Small intestine (tissue), 7 donors: ENCODE measurements around the gene MTMR2. TPM values are rescaled to one million over a fixed set of nuclear protein-coding genes. Genes with fewer than 3 reads are reported as not detected.

Source experiments
- DNase-seq, 2 donors: peaks; one replicate each; pipeline versions ENCODE4 v3.0.0 to v3.0.0-alpha.2; 2013
- FAIRE-seq: peaks from 2 replicates; lab custom pipeline; 2012; peaks lifted over from hg19 to GRCh38; lab: Jason Lieb, UNC
- H3K27ac ChIP-seq, 3 donors: one replicate each; pipeline ENCODE4 v1.5.1; 2013; ENCODE audit warnings: low read length in 2 of 3, mild to moderate bottlenecking in 2 of 3, control low read depth in 1 of 3, inconsistent platforms in 1 of 3, low read depth in 1 of 3, moderate library complexity in 1 of 3
- H3K27me3 ChIP-seq, 3 donors: one replicate each; pipeline ENCODE4 v1.6.1; 2013; ENCODE audit warnings: low read length in 3 of 3, inconsistent platforms in 1 of 3; ENCODE audit not compliant: control insufficient read depth in 3 of 3, insufficient read depth in 3 of 3
- H3K36me3 ChIP-seq, 3 donors: one replicate each; pipeline ENCODE4 v1.6.1; 2013; ENCODE audit warnings: low read length in 3 of 3, inconsistent platforms in 1 of 3, low read depth in 1 of 3, mild to moderate bottlenecking in 1 of 3, moderate library complexity in 1 of 3; ENCODE audit not compliant: control insufficient read depth in 3 of 3, insufficient read depth in 2 of 3
- H3K4me1 ChIP-seq, 3 donors: one replicate each; pipeline ENCODE4 v1.6.1; 2013; ENCODE audit warnings: low read length in 2 of 3, inconsistent platforms in 1 of 3, low read depth in 1 of 3, mild to moderate bottlenecking in 1 of 3, moderate library complexity in 1 of 3; ENCODE audit not compliant: control insufficient read depth in 3 of 3, insufficient read depth in 2 of 3
- H3K4me3 ChIP-seq, 3 donors: one replicate each; pipeline ENCODE4 v1.5.1; 2013; ENCODE audit warnings: low read length in 3 of 3, control low read depth in 1 of 3, inconsistent platforms in 1 of 3, low read depth in 1 of 3, mild to moderate bottlenecking in 1 of 3, moderate library complexity in 1 of 3
- H3K9me3 ChIP-seq, 2 donors: one replicate each; pipeline ENCODE4 v1.6.1; 2013; ENCODE audit warnings: low read depth in 1 of 2, low read length in 1 of 2; ENCODE audit not compliant: control insufficient read depth in 2 of 2, insufficient read depth in 1 of 2
- WGBS, 3 donors: extraction: QIAGEN DNeasy Blood & Tissue Kit; methylation state at CpG; one replicate each; pipeline ENCODE4 v1.1.7; 2013; 5-methylcytosine and 5-hydroxymethylcytosine counted together
- polyA plus RNA-seq, 4 donors: library from polyadenylated mRNA; stranded (reverse) in 3 of 4; unstranded in 1 of 4; fragments of 200-250 nt in 3 of 4; fragments of 120-200 nt in 1 of 4; gene quantifications; one replicate each; pipeline versions ENCODE4 v1.2.1 to v1.2.3, GENCODE V29; 2013
- donor health status: healthy with polysubstance abuse.
- donor health status: control.
- donor health status: control.
- donor health status: Bipolar disorder and iron deficiency.
- donor health status: healthy.

The MTMR2 gene
- polyA plus RNA-seq, 4 donors: 4.7 to 26.8 (median 9.9) TPM

DNA sequence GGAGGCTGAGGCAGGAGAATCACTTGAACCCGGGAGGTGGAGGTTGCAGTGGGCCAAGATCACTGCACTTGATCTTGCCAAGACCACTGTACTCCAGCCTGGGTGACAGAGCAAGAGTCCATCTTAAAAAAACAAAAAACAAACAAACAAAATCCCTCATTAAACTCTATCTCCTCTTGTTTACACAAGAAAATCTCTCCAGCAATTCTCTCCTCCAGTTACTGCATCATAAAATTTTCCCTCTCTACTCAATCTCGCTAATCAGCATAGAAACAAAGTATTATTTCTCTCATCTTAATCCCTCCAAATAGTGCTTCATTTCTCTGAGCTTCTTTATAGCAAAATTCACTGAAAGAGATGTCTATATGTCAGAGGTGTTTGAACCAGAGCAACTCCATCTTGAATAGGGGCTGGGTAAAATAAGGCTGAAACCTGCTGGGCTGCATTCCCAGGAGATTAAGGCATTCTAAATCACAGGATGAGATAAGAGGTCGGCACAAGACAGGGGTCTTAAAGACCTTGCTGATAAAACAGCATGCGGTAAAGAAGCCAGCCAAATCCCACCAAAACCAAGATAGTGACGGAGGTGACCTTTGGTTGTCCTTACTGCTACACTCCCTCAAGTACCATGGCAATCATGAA, 19.8 kb downstream of the MTMR2 start:
- Histone ChIP-seq H3K27ac (no peak overlapping the region), H3K4me3 (no peak overlapping the region), H3K9me3 (no peaks in the 10 kb centered on the region), H3K27me3 (no peaks in the 10 kb centered on the region), H3K4me1 (peaks cover 0 to 7% (median 0%) of the 10 kb centered on the region in 3 donors), H3K36me3 (peaks cover 0 to 3% (median 0%) of the 10 kb centered on the region in 3 donors)
- 31 to 67% (median 60%) methylated on average over 5 of the region's 5 CpGs for WGBS, 3 donors
- peak in 1 of 2 donors; percentile 42 for DNase-seq
- FAIRE-seq: no peak

DNA sequence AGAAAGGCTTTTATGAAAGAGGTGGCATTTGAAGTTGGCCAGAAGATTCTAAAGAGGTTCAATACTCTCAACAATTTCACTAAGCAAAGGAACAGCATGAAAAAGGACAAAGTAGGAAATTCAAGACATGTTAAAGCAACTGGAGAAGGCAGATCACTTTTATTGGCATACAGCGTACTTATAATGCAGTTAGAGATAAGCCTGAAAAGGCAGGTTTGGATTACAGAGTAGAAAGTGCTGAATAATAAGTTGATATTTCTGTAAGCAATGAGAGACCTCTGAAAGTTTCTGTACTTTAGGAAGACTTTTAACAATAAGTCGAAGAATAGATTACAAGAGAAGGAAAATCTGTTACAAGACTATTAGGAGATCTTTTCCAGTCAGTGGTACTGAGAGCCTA, 25.1 kb downstream of the MTMR2 start:
- 26 to 63% (median 51%) methylated on average over 2 of the region's 2 CpGs for WGBS, 3 donors
- H3K27ac ChIP-seq: no peak overlapping the region
- H3K36me3 ChIP-seq: no peaks in the 10 kb centered on the region
- no peak overlapping the region for H3K4me3 ChIP-seq
- H3K9me3 ChIP-seq: no peaks in the 10 kb centered on the region
- DNase-seq (no peak), FAIRE-seq (no peak)
- H3K27me3 ChIP-seq: no peaks in the 10 kb centered on the region
- peaks cover 0 to 2% (median 0%) of the 10 kb centered on the region in 3 donors for H3K4me1 ChIP-seq

DNA sequence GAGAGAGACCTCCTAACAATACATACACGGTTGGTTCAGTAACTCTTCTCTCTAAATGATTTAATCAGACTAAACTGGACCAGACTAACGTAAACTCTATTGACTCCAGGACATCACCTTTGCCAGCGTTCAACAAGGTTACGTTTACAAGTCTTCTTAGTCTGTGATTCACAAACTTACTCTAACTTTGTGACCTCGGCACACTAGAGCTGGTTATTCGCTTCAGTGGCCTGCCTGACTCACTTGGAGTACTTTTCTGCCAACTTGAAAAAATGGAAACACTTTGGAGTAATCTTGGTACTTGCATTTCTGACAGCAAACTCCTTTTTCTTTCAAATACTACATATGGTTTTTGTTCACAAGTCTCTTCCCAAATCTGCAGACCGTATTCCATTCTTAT, 26.2 kb downstream of the MTMR2 start:
- 88 to 98% (median 91%) methylated on average over 7 of the region's 7 CpGs for WGBS, 3 donors
- Histone ChIP-seq H3K4me3 (no peak overlapping the region), H3K36me3 (no peaks in the 10 kb centered on the region), H3K27me3 (no peaks in the 10 kb centered on the region), H3K9me3 (no peaks in the 10 kb centered on the region), H3K4me1 (peaks cover 0 to 3% (median 3%) of the 10 kb centered on the region in 3 donors), H3K27ac (no peak overlapping the region)
- DNase-seq (no peak), FAIRE-seq (no peak)

DNA sequence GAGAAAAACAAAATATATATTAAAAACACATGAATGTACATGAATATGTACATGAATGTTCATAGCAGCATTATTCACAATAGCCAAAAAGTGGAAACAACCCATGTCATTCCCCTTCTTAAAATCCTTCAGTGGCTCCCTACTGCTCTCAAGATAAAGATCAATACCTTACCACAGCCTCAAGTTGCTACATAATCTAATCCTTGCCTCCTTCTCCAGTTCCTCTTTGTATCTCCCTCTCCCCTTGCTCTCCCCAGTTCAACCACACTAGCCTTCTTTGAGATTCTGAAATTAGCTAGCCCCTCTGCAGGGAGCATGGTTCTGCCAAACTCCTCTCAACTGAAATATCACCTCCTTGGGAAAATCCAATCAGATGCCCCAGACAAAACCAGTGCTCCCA, 28.1 kb downstream of the MTMR2 start:
- no peaks in the 10 kb centered on the region for H3K27me3 ChIP-seq
- no peaks in the 10 kb centered on the region for H3K36me3 ChIP-seq
- H3K27ac ChIP-seq: no peak overlapping the region
- DNase-seq (no peak), FAIRE-seq (no peak)
- no peaks in the 10 kb centered on the region for H3K9me3 ChIP-seq
- no peak overlapping the region for H3K4me3 ChIP-seq
- peaks cover 0 to 15% (median 6%) of the 10 kb centered on the region in 3 donors for H3K4me1 ChIP-seq

DNA sequence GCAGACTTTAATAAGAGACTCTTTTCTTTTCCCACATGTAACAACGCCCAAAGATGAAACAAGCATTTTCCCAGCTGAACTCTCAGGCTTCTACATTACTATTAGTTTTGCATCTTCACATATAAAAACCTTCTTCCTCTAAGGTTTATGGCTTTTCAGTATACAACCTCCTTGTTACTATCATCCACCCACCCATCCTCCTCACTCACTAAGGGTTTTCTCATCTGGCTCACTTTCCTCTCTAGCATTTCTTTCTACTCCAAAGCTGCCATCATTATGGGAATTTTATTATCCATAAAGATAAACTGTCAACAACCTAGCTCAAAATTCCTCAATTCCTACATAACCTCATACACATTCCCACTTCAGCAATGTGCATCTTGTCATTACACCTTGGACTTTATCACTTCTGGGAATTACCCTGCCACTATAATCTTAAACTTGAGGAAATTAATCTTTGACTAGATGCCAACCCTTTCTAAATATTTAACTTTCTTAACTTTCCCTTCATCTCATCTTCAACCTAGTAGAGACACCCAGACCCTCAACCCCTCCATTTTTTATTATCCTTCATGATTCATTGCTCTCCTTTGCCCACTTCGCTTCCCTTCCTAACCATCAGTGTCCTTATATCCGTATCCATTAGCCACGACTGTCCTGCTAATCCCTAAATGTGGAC, 30.9 kb downstream of the MTMR2 start:
- H3K4me3 ChIP-seq: no peak overlapping the region
- FAIRE-seq (no peak), DNase-seq (peak; percentile 45 to 62)
- no peaks in the 10 kb centered on the region for H3K9me3 ChIP-seq
- H3K36me3 ChIP-seq: no peaks in the 10 kb centered on the region
- H3K4me1 ChIP-seq: peaks cover 0 to 15% (median 6%) of the 10 kb centered on the region in 3 donors
- 23 to 65% (median 58%) methylated on average over 4 of the region's 4 CpGs for WGBS, 3 donors
- no peaks in the 10 kb centered on the region for H3K27me3 ChIP-seq
- no peak overlapping the region for H3K27ac ChIP-seq

DNA sequence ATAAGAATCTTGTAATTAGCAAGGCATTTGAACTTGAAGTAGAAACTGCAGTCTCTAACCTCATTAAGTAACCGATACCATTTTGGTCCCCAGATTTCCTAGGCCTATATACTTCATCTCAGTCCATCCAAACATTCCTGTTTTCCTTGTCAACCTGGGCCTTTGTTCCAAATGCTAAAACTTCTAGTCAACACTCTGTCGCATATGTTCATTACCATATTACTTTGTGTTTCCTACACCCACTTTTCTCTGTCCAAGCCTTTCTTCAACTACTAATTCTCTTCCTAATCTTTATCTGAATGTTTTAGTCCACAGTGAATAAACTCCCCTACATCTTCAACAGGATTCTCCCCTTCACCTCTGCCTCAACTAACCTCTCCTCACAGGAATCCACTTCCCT, 31.4 kb downstream of the MTMR2 start:
- FAIRE-seq: no peak
- H3K4me3 ChIP-seq: no peak overlapping the region
- H3K27me3 ChIP-seq: no peaks in the 10 kb centered on the region
- 89 to 96% (median 96%) methylated on average over 2 of the region's 2 CpGs for WGBS, 3 donors
- peaks cover 0 to 15% (median 6%) of the 10 kb centered on the region in 3 donors for H3K4me1 ChIP-seq
- H3K9me3 ChIP-seq: no peaks in the 10 kb centered on the region
- H3K36me3 ChIP-seq: peaks cover 0 to 1% (median 0%) of the 10 kb centered on the region in 3 donors
- peak in 1 of 2 donors; percentile 5 for DNase-seq
- no peak overlapping the region for H3K27ac ChIP-seq

DNA sequence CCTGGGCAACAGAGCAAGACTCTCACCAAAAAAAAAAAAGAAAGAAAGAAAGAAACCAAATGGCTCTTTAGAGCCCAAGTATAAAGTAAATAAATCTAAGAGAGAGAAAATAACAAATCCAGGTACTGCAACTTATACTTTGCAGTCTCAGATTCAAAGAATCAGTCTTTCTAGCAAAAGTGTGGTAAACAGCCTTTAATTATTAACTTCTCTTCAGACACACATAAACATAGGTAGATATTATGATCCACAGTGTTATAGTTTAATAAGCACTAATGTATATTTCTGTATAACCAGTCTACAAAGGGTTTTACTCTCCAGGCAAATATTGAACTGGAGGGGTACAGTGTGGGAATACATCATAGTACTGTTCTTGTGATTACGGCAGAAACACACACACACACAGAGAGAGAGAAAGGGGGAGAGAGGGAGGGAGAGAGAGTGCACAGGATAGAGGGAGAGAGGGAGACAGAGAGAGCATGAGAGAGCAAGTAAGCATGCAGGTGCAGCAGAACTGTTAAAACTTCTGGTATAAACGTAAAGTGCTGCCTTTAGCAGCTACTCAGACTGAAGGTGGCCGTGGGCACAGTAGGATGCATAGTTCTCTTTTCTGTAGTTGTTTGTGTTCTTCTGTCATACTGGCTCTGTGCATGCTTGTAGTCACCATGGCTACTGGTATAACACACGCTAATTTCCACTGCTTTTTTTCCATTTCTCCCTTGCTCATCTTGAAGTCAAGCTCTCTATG, 32.3 kb downstream of the MTMR2 start:
- WGBS, 3 donors: 51 to 81% (median 72%) methylated on average over 4 of the region's 4 CpGs
- no peaks in the 10 kb centered on the region for H3K27me3 ChIP-seq
- peaks cover 0 to 2% (median 0%) of the 10 kb centered on the region in 3 donors for H3K36me3 ChIP-seq
- no peaks in the 10 kb centered on the region for H3K9me3 ChIP-seq
- H3K4me1 ChIP-seq: peaks cover 0 to 15% (median 6%) of the 10 kb centered on the region in 3 donors
- DNase-seq (peak in 1 of 2 donors; percentile 24), FAIRE-seq (no peak)
- no peak overlapping the region for H3K4me3 ChIP-seq
- H3K27ac ChIP-seq: peak overlapping the region in 1 of 3 donors; percentile 35

DNA sequence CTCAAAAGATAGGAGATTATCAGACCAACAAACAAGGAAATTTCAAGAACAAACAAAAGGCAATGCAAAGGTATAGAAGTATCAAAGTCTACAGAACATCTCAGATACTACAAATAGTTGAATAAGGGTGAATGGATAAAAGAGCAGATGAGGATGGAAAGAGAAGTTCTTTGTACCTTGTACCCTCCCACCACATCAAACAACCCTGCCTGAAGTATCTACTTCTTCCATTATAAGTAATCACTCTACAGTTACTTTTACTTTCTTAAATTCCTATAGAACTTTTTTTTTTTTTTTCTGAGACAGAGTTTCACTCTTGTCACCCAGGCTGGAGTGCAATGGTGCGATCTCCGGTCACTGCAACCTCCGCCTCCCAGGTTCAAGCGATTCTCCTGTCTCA, 35.1 kb downstream of the MTMR2 start:
- no peak for DNase-seq
- 96 to 99% (median 99%) methylated on average over 4 of the region's 4 CpGs for WGBS, 3 donors
- no peak for FAIRE-seq
- Histone ChIP-seq H3K27ac (no peak overlapping the region), H3K36me3 (peaks cover 0 to 2% (median 0%) of the 10 kb centered on the region in 3 donors), H3K4me1 (peaks cover 0 to 15% (median 6%) of the 10 kb centered on the region in 3 donors), H3K4me3 (no peak overlapping the region), H3K9me3 (no peaks in the 10 kb centered on the region), H3K27me3 (no peaks in the 10 kb centered on the region)
